HepG2 (cell line): ENCODE data around the gene SUCLG1.

Experiments used
- BCL6 ChIP-seq: IDR thresholded peaks from 2 replicates; pipeline ENCODE4 v1.6.1; 2016; ENCODE audit warnings: missing genetic modification reagents, missing compliant biosample characterization
- ELF4 ChIP-seq: sonication (generic); formaldehyde crosslinking; IDR thresholded peaks from 2 replicates; pipeline ENCODE4 v1.5.0; 2020; ENCODE audit warnings: missing genetic modification reagents, mild to moderate bottlenecking, moderate library complexity, borderline replicate concordance
- PHF20 ChIP-seq: sonication (generic); formaldehyde crosslinking; IDR thresholded peaks from 2 replicates; pipeline ENCODE4 v1.5.0; 2020; ENCODE audit warnings: mild to moderate bottlenecking, missing genetic modification reagents
- POLR2A ChIP-seq, 2 experiments: IDR thresholded peaks; 2 replicates each; pipeline ENCODE4 v1.6.1; 2011; ENCODE audit warnings: low read depth in 2 of 2, low read length in 2 of 2, mild to moderate bottlenecking in 1 of 2, moderate library complexity in 1 of 2; ENCODE audit not compliant: insufficient read depth in 1 of 2
- SNAI1 ChIP-seq: sonication (generic); formaldehyde crosslinking; IDR thresholded peaks from 2 replicates; pipeline ENCODE4 v1.5.0; 2020; ENCODE audit warnings: mild to moderate bottlenecking, missing genetic modification reagents, borderline replicate concordance
- USF2 ChIP-seq, 2 experiments: sonication (generic) in 1 of 2; formaldehyde crosslinking in 1 of 2; IDR thresholded peaks; 2 replicates each; pipeline versions ENCODE4 v1.5.1 to v1.6.1; 2011 to 2020; ENCODE audit warnings: borderline replicate concordance in 1 of 2, low read depth in 1 of 2, low read length in 1 of 2, mild to moderate bottlenecking in 1 of 2, missing genetic modification reagents in 1 of 2, moderate library complexity in 1 of 2
- ZNF362 ChIP-seq: sonication (generic); formaldehyde crosslinking; IDR thresholded peaks from 2 replicates; pipeline ENCODE4 v1.4.0; 2020; ENCODE audit warnings: missing genetic modification reagents, mild to moderate bottlenecking, borderline replicate concordance
- ZNF589 ChIP-seq: sonication (generic); formaldehyde crosslinking; conservative IDR thresholded peaks from 2 replicates; pipeline ENCODE4 v1.8.0; 2022; ENCODE audit warnings: mild to moderate bottlenecking, moderate library complexity, missing genetic modification reagents
- TF ChIP-seq, protein P1 (sequence below): sonication (generic); formaldehyde crosslinking; IDR thresholded peaks from 2 replicates; pipeline ENCODE4 v1.4.0; 2020; ENCODE audit warnings: missing genetic modification reagents
- TF ChIP-seq, protein P2 (sequence below): sonication (generic); formaldehyde crosslinking; IDR thresholded peaks from 2 replicates; pipeline ENCODE4 v1.5.0; 2020; ENCODE audit warnings: mild to moderate bottlenecking, missing genetic modification reagents, moderate library complexity
- TF ChIP-seq, protein P3 (sequence below): sonication (generic); formaldehyde crosslinking; IDR thresholded peaks from 2 replicates; pipeline ENCODE4 v1.5.0; 2020; ENCODE audit warnings: missing genetic modification reagents
- TF ChIP-seq, protein P4 (sequence below): sonication (generic); formaldehyde crosslinking; IDR thresholded peaks from 2 replicates; pipeline ENCODE4 v1.5.0; 2020; ENCODE audit warnings: missing genetic modification reagents
- TF ChIP-seq, protein P5 (sequence below): sonication (generic); formaldehyde crosslinking; IDR thresholded peaks from 2 replicates; pipeline ENCODE4 v1.4.0; 2020; ENCODE audit warnings: mild to moderate bottlenecking, missing genetic modification reagents

- TF ChIP-seq ZNF362 (CRISPR knock-in tag) (no peak), ELF4 (no peak), SNAI1 (peak; percentile 29; the same call in 1 of the 2 replicates), BCL6 (CRISPR knock-in tag) (no peak), PHF20 (CRISPR knock-in tag) (peak; percentile 76), USF2 (IDR thresholded peaks at IDR 0.05; ENCODE audit: low read depth, low read length) (no peak), USF2 (CRISPR knock-in tag; IDR thresholded peaks at IDR 0.05; ENCODE audit: borderline replicate concordance) (no peak), ZNF589 (CRISPR knock-in tag) (no peak), POLR2A (IDR thresholded peaks at IDR 0.05; ENCODE audit: insufficient read depth in 1 of 2, low read depth in 2 of 2, low read length in 2 of 2) (peak; percentile 64 to 75)
- TF ChIP-seq, protein P1, sequence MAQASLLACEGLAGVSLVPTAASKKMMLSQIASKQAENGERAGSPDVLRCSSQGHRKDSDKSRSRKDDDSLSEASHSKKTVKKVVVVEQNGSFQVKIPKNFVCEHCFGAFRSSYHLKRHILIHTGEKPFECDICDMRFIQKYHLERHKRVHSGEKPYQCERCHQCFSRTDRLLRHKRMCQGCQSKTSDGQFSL (CRISPR knock-in tag) = peak; percentile 30; the same call in 1 of the 2 replicates
- TF ChIP-seq, protein P2, sequence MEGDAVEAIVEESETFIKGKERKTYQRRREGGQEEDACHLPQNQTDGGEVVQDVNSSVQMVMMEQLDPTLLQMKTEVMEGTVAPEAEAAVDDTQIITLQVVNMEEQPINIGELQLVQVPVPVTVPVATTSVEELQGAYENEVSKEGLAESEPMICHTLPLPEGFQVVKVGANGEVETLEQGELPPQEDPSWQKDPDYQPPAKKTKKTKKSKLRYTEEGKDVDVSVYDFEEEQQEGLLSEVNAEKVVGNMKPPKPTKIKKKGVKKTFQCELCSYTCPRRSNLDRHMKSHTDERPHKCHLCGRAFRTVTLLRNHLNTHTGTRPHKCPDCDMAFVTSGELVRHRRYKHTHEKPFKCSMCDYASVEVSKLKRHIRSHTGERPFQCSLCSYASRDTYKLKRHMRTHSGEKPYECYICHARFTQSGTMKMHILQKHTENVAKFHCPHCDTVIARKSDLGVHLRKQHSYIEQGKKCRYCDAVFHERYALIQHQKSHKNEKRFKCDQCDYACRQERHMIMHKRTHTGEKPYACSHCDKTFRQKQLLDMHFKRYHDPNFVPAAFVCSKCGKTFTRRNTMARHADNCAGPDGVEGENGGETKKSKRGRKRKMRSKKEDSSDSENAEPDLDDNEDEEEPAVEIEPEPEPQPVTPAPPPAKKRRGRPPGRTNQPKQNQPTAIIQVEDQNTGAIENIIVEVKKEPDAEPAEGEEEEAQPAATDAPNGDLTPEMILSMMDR = no peak
- TF ChIP-seq, protein P3, sequence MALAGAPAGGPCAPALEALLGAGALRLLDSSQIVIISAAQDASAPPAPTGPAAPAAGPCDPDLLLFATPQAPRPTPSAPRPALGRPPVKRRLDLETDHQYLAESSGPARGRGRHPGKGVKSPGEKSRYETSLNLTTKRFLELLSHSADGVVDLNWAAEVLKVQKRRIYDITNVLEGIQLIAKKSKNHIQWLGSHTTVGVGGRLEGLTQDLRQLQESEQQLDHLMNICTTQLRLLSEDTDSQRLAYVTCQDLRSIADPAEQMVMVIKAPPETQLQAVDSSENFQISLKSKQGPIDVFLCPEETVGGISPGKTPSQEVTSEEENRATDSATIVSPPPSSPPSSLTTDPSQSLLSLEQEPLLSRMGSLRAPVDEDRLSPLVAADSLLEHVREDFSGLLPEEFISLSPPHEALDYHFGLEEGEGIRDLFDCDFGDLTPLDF (CRISPR knock-in tag) = peak; percentile 40; the same call in 1 of the 2 replicates
- TF ChIP-seq, protein P4, sequence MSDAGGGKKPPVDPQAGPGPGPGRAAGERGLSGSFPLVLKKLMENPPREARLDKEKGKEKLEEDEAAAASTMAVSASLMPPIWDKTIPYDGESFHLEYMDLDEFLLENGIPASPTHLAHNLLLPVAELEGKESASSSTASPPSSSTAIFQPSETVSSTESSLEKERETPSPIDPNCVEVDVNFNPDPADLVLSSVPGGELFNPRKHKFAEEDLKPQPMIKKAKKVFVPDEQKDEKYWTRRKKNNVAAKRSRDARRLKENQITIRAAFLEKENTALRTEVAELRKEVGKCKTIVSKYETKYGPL (CRISPR knock-in tag) = 0 out of 2 replicates have a peak, but pooled peaks have one; percentile 37
- TF ChIP-seq, protein P5, sequence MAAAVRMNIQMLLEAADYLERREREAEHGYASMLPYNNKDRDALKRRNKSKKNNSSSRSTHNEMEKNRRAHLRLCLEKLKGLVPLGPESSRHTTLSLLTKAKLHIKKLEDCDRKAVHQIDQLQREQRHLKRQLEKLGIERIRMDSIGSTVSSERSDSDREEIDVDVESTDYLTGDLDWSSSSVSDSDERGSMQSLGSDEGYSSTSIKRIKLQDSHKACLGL (CRISPR knock-in tag) = peak; percentile 82; the same call in 1 of the 2 replicates
Measured at GRCh38 chr2:84459018-84459943, at the start of gene SUCLG1.
